Activated T-helper 1 cell treated with anti-CD3 and anti-CD28 coated beads, Interleukin-2, amount 50 U/mL, for 16 hours (primary cell): ENCODE measurements around the gene TM4SF5.
A peak's percentile ranks its signal among the peaks of the same experiment; 100 is the strongest.
"Not testable (repeated sequence)": the region's sequence is repeated elsewhere in the genome, so short reads cannot be mapped to it uniquely, and the experiment has no call there.

Experiments
- DNase-seq, 2 donors: peaks; one replicate each; pipeline ENCODE4 v3.0.0-alpha.2; 2020; ENCODE audit warnings: low read depth in 1 of 2, low spot score in 1 of 2

TM4SF5 gene

GRCh38 chr17:4789951-4790704 lies 18.4 kb downstream of the TM4SF5 start:
- DNase-seq, result peak; percentile 59 to 65

GRCh38 chr17:4790705-4791088 lies 19.0 kb downstream of the TM4SF5 start:
- no peak for DNase-seq

GRCh38 chr17:4795168-4795567 lies 23.5 kb downstream of the TM4SF5 start:
- DNase-seq, result no peak

GRCh38 chr17:4796552-4796920 lies 24.9 kb downstream of the TM4SF5 start:
- DNase-seq, result no peak

- no peak for DNase-seq
These were observed 28.9 kb downstream of the TM4SF5 start for GRCh38 chr17:4800462-4801196.

- no peak for DNase-seq
These were observed 30.5 kb downstream of the TM4SF5 start, which contains the start of gene C17orf114 for GRCh38 chr17:4802228-4802627. TSS of gene C17orf114 (minus strand) at chr17:4802328.

- DNase-seq, result no peak
These were observed 34.7 kb downstream of the TM4SF5 start for GRCh38 chr17:4806456-4806776.

- DNase-seq, result peak; percentile 66 to 77
These were observed 35.3 kb downstream of the TM4SF5 start, which contains the start of gene PLD2 for GRCh38 chr17:4806777-4807604. TSS of gene PLD2 (plus strand) at chr17:4807152. CDS start at chr17:4807773, 621 bp downstream.

- no peak for DNase-seq
These were observed 36.1 kb downstream of the TM4SF5 start for GRCh38 chr17:4807605-4808377.

GRCh38 chr17:4808378-4808767 lies 36.7 kb downstream of the TM4SF5 start:
- DNase-seq, result no peak

GRCh38 chr17:4810696-4811290 lies 39.1 kb downstream of the TM4SF5 start:
- DNase-seq, result no peak

GRCh38 chr17:4811471-4811870 lies 39.8 kb downstream of the TM4SF5 start:
- DNase-seq, result no peak

- no peak for DNase-seq
These were observed 41.0 kb downstream of the TM4SF5 start for GRCh38 chr17:4812690-4813089.

- DNase-seq, result no peak
These were observed 43.5 kb downstream of the TM4SF5 start for GRCh38 chr17:4815043-4815675.

- no peak for DNase-seq
These were observed 45.1 kb downstream of the TM4SF5 start for GRCh38 chr17:4816826-4817225.

- DNase-seq, result no peak
These were observed 46.6 kb downstream of the TM4SF5 start for GRCh38 chr17:4818276-4818675.

GRCh38 chr17:4822835-4823234 lies 51.1 kb downstream of the TM4SF5 start:
- DNase-seq, result no peak

- no peak for DNase-seq
These were observed 51.8 kb downstream of the TM4SF5 start for GRCh38 chr17:4823373-4824089.

- no peak for DNase-seq
These were observed 55.7 kb downstream of the TM4SF5 start for GRCh38 chr17:4827399-4827798.

- DNase-seq, result not testable (repeated sequence)
These were observed 61.1 kb downstream of the TM4SF5 start for GRCh38 chr17:4832829-4833177.
